Transverse colon (tissue), 4 donors: Measurements from ENCODE around the gene IGSF21.

Experiments
- POLR2AphosphoS5 ChIP-seq, 3 donors: sonication (generic); formaldehyde crosslinking; IDR thresholded peaks; one replicate each; pipeline ENCODE4 v1.6.1; 2016; ENCODE audit warnings: antibody characterized with exemption in 3 of 3
- TF ChIP-seq, protein P1 (sequence below), 5 experiments: fragments of 200-600 bp in 3 of 5; fragments of 450-650 bp in 2 of 5; sonication (generic) in 3 of 5; IDR thresholded peaks; 1 replicate in 2 of 5; 2 replicates in 3 of 5; pipeline ENCODE4 v1.5.1; 2016 to 2017; ENCODE audit warnings: antibody characterized with exemption in 5 of 5, inconsistent platforms in 3 of 5, mild to moderate bottlenecking in 2 of 5, moderate library complexity in 1 of 5

DNA sequence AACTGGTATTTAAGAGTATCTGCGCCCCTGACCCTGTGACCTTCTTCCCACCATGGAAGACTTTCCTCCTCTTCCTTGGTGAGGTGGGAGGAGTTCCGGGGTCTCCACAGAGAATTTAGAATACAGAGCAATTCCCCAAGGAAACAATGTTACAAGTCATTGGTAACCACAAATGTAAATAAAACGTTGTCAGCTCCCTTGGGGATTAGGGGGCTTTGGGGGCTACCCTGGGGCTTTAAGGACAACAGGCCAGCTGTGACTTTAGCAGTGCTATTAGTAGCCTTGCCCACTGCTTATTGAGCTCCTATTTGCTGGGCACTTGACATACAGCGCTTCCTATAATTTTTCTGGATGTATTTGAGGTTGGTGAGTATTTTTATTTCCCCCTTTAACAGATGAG, 69.0 kb downstream of the IGSF21 start:
- TF ChIP-seq, protein P1, sequence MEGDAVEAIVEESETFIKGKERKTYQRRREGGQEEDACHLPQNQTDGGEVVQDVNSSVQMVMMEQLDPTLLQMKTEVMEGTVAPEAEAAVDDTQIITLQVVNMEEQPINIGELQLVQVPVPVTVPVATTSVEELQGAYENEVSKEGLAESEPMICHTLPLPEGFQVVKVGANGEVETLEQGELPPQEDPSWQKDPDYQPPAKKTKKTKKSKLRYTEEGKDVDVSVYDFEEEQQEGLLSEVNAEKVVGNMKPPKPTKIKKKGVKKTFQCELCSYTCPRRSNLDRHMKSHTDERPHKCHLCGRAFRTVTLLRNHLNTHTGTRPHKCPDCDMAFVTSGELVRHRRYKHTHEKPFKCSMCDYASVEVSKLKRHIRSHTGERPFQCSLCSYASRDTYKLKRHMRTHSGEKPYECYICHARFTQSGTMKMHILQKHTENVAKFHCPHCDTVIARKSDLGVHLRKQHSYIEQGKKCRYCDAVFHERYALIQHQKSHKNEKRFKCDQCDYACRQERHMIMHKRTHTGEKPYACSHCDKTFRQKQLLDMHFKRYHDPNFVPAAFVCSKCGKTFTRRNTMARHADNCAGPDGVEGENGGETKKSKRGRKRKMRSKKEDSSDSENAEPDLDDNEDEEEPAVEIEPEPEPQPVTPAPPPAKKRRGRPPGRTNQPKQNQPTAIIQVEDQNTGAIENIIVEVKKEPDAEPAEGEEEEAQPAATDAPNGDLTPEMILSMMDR (IDR thresholded peaks at IDR 0.05) = no peak
- TF ChIP-seq POLR2AphosphoS5 (IDR thresholded peaks at IDR 0.05) = no peak
